22Rv1 (cell line): ENCODE measurements around the gene SOCS6.

Experiments
- CTCF ChIP-seq: fragments of 450-650 bp; IDR thresholded peaks from 2 replicates; pipeline ENCODE4 v1.5.1; 2017; ENCODE audit warnings: mild to moderate bottlenecking
- ZFX ChIP-seq: fragments of 450-650 bp; IDR thresholded peaks from 2 replicates; pipeline ENCODE4 v1.6.1; 2017; ENCODE audit warnings: antibody characterized with exemption, borderline replicate concordance

DNA sequence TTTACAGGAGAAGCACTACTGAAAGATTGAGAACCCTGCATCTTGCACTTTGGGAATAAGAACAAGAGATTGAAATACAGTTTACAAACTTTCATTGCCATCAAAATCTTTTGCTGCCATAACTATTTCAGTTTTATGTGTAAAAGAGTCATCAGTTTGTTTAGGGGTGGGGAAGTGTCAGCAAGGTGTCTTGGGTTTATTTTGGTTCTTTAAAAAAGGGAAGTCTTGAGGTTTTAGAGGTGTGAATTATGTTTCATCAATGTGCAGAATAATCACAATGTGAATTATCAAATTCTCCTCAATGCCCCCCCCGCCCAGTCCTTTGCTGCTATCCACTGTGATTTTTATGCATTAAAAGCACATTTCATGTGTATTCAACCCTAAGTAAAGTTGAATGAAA lies 37.4 kb downstream of the SOCS6 start:
- TF ChIP-seq CTCF (no peak), ZFX (no peak)
